ENCODE results near the gene ROCK2. TPM values are rescaled to one million over a fixed set of nuclear protein-coding genes. Genes with fewer than 3 reads are reported as not detected.

ROCK2 gene
- total RNA-seq, 1 donor from 2014 or later = 36.1 TPM

GRCh38 chr2:11290211-11290610 is 54.2 kb downstream of the ROCK2 start:
- H3K4me1 Mint-ChIP-seq = peaks cover 14% of the 10 kb centered on the region
- no peak for TF ChIP-seq EZH2phosphoT487 (IDR thresholded peaks at IDR 0.05)
- no peak for TF ChIP-seq EZH2 (IDR thresholded peaks at IDR 0.05)
- TF ChIP-seq, protein P1, sequence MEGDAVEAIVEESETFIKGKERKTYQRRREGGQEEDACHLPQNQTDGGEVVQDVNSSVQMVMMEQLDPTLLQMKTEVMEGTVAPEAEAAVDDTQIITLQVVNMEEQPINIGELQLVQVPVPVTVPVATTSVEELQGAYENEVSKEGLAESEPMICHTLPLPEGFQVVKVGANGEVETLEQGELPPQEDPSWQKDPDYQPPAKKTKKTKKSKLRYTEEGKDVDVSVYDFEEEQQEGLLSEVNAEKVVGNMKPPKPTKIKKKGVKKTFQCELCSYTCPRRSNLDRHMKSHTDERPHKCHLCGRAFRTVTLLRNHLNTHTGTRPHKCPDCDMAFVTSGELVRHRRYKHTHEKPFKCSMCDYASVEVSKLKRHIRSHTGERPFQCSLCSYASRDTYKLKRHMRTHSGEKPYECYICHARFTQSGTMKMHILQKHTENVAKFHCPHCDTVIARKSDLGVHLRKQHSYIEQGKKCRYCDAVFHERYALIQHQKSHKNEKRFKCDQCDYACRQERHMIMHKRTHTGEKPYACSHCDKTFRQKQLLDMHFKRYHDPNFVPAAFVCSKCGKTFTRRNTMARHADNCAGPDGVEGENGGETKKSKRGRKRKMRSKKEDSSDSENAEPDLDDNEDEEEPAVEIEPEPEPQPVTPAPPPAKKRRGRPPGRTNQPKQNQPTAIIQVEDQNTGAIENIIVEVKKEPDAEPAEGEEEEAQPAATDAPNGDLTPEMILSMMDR (IDR thresholded peaks at IDR 0.05) = no peak
- Histone ChIP-seq H3F3A (ENCODE audit: low read depth) (peaks cover 10% of the 10 kb centered on the region), H3K79me2 (ENCODE audit: low read depth) (peaks cover 86% of the 10 kb centered on the region), H3K4me1 (peaks cover 17% of the 10 kb centered on the region), H4K20me1 (ENCODE audit: low read depth) (peaks cover 33% of the 10 kb centered on the region), H3K9ac (no peak overlapping the region), H3K36me3 (no peaks in the 10 kb centered on the region), H3K9me3 (ENCODE audit: low read depth) (no peaks in the 10 kb centered on the region), H3K27ac (no peak overlapping the region), H2AFZ (replicated peaks) (no peak overlapping the region), H3K27me3 (no peaks in the 10 kb centered on the region), H3K4me3 (no peak overlapping the region), H3K4me2 (no peak overlapping the region)
- H3K27ac Mint-ChIP-seq = no peak overlapping the region
- peaks cover 8% of the 10 kb centered on the region for H3K9me3 Mint-ChIP-seq
- peaks cover 16% of the 10 kb centered on the region for H3K36me3 Mint-ChIP-seq
- no peak overlapping the region for H3K4me3 Mint-ChIP-seq
- DNase-seq (ENCODE audit: low spot score) = no peak
- peaks cover 2% of the 10 kb centered on the region for H3K27me3 Mint-ChIP-seq (ENCODE audit: insufficient read depth, low read depth)

DNA sequence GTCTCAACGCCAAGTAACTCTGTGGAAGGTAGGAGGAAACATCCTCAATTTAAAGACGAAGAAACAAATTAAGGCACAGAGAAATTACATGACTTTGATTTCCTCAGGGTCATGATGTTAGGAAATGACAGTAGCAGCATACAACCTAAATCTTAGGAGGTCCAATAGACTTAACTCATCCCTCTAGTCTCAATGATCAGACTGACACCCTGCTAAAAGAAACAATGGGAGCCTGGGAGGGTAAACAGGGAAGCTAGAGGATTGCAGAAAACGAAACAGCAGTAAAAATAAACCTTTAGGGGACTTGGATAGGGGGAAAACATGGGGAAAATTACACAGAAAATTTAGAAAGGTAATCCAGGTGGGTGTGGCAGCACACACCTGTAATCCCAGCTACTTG is 56.0 kb downstream of the ROCK2 start:
- H2AFZ ChIP-seq (replicated peaks) = no peak overlapping the region
- peaks cover 8% of the 10 kb centered on the region for H3F3A ChIP-seq (ENCODE audit: low read depth)
- DNase-seq (ENCODE audit: low spot score) = peak; percentile 34
- peak overlapping the region; percentile 26 for H3K4me2 ChIP-seq
- H3K27me3 Mint-ChIP-seq (ENCODE audit: insufficient read depth, low read depth) = peaks cover 2% of the 10 kb centered on the region
- H3K36me3 ChIP-seq = peaks cover 13% of the 10 kb centered on the region
- H3K9me3 Mint-ChIP-seq = peaks cover 19% of the 10 kb centered on the region
- no peak overlapping the region for H3K4me3 ChIP-seq
- peaks cover 7% of the 10 kb centered on the region for H3K9me3 ChIP-seq (ENCODE audit: low read depth)
- H3K9ac ChIP-seq = no peak overlapping the region
- H3K36me3 Mint-ChIP-seq = peaks cover 27% of the 10 kb centered on the region
- no peaks in the 10 kb centered on the region for H3K27me3 ChIP-seq
- H3K27ac Mint-ChIP-seq = no peak overlapping the region
- H3K79me2 ChIP-seq (ENCODE audit: low read depth) = peaks cover 68% of the 10 kb centered on the region
- peaks cover 33% of the 10 kb centered on the region for H4K20me1 ChIP-seq (ENCODE audit: low read depth)
- peaks cover 17% of the 10 kb centered on the region for H3K4me1 ChIP-seq
- TF ChIP-seq, protein P1 (IDR thresholded peaks at IDR 0.05) = no peak
- TF ChIP-seq EZH2phosphoT487 (IDR thresholded peaks at IDR 0.05) (no peak), EZH2 (IDR thresholded peaks at IDR 0.05) (no peak)
- no peak overlapping the region for H3K27ac ChIP-seq
- no peak overlapping the region for H3K4me3 Mint-ChIP-seq
- H3K4me1 Mint-ChIP-seq = peaks cover 14% of the 10 kb centered on the region

DNA sequence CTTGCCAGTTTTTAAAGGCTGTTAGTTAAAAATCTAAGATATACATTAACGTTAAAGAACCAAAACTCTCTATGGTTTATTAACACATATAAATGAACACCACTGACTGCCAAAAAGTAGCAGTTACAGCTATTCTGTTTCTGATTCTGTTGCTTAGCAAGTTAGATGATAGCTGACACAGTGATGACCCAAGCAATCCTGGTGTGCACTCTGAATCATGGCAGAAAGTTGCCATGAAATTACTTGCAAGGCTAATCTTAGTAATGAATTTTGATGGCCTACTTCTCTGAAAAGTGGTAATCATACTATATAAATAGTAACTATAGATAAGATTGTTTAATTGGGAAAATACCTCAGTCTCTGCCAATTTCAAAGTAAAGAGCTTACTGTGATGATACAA is 57.7 kb downstream of the ROCK2 start:
- no peak overlapping the region for H3K4me3 Mint-ChIP-seq
- H3K36me3 Mint-ChIP-seq = peaks cover 34% of the 10 kb centered on the region
- Histone ChIP-seq H3K9me3 (ENCODE audit: low read depth) (peaks cover 7% of the 10 kb centered on the region), H3K4me3 (no peak overlapping the region), H3K9ac (no peak overlapping the region), H3K79me2 (ENCODE audit: low read depth) (peaks cover 51% of the 10 kb centered on the region), H3K36me3 (peaks cover 13% of the 10 kb centered on the region), H4K20me1 (ENCODE audit: low read depth) (peaks cover 29% of the 10 kb centered on the region), H3F3A (ENCODE audit: low read depth) (no peaks in the 10 kb centered on the region), H3K4me1 (peaks cover 9% of the 10 kb centered on the region), H3K4me2 (no peak overlapping the region), H3K27me3 (no peaks in the 10 kb centered on the region), H3K27ac (no peak overlapping the region), H2AFZ (replicated peaks) (no peak overlapping the region)
- no peak overlapping the region for H3K27ac Mint-ChIP-seq
- H3K9me3 Mint-ChIP-seq = peaks cover 23% of the 10 kb centered on the region
- DNase-seq (ENCODE audit: low spot score) = no peak
- H3K27me3 Mint-ChIP-seq (ENCODE audit: insufficient read depth, low read depth) = peaks cover 2% of the 10 kb centered on the region
- H3K4me1 Mint-ChIP-seq = peaks cover 9% of the 10 kb centered on the region
- TF ChIP-seq EZH2phosphoT487 (IDR thresholded peaks at IDR 0.05) = no peak
- no peak for TF ChIP-seq EZH2 (IDR thresholded peaks at IDR 0.05)
- TF ChIP-seq, protein P1 (IDR thresholded peaks at IDR 0.05) = no peak

Data from neural progenitor cell (in vitro differentiated cells).